ENCODE results near the gene GTPBP2.

DNA sequence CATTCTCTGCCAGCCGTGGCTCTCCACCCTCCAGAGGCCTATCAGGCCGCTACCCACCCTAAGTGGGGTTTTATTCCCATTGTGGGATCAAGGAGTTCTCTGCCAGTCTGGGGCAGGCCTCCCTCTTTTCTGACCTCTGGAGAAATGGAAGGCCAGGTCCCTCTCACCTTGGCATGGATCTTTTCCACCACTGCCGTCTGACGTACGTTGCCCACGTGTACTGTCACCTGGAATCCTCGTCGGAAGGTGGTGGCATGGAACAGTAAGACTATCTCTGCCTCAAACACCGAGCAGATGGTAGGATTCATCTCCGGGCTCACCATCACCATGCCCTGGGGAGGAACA is 7.3 kb downstream of the GTPBP2 start:
- TF ChIP-seq, protein P1, sequence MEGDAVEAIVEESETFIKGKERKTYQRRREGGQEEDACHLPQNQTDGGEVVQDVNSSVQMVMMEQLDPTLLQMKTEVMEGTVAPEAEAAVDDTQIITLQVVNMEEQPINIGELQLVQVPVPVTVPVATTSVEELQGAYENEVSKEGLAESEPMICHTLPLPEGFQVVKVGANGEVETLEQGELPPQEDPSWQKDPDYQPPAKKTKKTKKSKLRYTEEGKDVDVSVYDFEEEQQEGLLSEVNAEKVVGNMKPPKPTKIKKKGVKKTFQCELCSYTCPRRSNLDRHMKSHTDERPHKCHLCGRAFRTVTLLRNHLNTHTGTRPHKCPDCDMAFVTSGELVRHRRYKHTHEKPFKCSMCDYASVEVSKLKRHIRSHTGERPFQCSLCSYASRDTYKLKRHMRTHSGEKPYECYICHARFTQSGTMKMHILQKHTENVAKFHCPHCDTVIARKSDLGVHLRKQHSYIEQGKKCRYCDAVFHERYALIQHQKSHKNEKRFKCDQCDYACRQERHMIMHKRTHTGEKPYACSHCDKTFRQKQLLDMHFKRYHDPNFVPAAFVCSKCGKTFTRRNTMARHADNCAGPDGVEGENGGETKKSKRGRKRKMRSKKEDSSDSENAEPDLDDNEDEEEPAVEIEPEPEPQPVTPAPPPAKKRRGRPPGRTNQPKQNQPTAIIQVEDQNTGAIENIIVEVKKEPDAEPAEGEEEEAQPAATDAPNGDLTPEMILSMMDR (IDR thresholded peaks at IDR 0.05), result no peak
- no peak for TF ChIP-seq POLR2A (IDR thresholded peaks at IDR 0.05)
